ENCODE results near the gene SPSB3. TPM values are rescaled to one million over a fixed set of nuclear protein-coding genes. Genes with fewer than 3 reads are reported as not detected.
A peak's percentile ranks its signal among the peaks of the same experiment; 100 is the strongest.

Gene SPSB3
- total and polyA plus RNA-seq, 9 of the 15 experiments (the other 6 are each of a cell fraction or from before 2014, with no cell fraction given): 0.39 to 37.4 (median 7.1) TPM

GRCh38 chr16:1771864-1772361 lies 10.5 kb downstream of the SPSB3 start (continued):
- no peak for TF ChIP-seq PCBP2 (IDR thresholded peaks at IDR 0.05; ENCODE audit: low read depth, low read length, poor library complexity, severe bottlenecking)
- TF ChIP-seq FOXP1 (CRISPR knock-in tag; IDR thresholded peaks at IDR 0.05): no peak
- TF ChIP-seq NFIC (IDR thresholded peaks at IDR 0.05): no peak
- TF ChIP-seq, protein P1, sequence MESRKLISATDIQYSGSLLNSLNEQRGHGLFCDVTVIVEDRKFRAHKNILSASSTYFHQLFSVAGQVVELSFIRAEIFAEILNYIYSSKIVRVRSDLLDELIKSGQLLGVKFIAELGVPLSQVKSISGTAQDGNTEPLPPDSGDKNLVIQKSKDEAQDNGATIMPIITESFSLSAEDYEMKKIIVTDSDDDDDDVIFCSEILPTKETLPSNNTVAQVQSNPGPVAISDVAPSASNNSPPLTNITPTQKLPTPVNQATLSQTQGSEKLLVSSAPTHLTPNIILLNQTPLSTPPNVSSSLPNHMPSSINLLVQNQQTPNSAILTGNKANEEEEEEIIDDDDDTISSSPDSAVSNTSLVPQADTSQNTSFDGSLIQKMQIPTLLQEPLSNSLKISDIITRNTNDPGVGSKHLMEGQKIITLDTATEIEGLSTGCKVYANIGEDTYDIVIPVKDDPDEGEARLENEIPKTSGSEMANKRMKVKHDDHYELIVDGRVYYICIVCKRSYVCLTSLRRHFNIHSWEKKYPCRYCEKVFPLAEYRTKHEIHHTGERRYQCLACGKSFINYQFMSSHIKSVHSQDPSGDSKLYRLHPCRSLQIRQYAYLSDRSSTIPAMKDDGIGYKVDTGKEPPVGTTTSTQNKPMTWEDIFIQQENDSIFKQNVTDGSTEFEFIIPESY (CRISPR knock-in tag; IDR thresholded peaks at IDR 0.05): no peak
- TF ChIP-seq MIER1 (IDR thresholded peaks at IDR 0.05; ENCODE audit: low read depth): no peak
- TF ChIP-seq ILK (tag; IDR thresholded peaks at IDR 0.05; ENCODE audit: borderline replicate concordance, low read depth): no peak
- TF ChIP-seq RBM17 (IDR thresholded peaks at IDR 0.05; ENCODE audit: borderline replicate concordance, low read depth, low read length): no peak
- no peak for TF ChIP-seq ZNF318 (IDR thresholded peaks at IDR 0.05; ENCODE audit: borderline replicate concordance in 1 of 2, low read depth in 1 of 2)
- TF ChIP-seq, protein P2, sequence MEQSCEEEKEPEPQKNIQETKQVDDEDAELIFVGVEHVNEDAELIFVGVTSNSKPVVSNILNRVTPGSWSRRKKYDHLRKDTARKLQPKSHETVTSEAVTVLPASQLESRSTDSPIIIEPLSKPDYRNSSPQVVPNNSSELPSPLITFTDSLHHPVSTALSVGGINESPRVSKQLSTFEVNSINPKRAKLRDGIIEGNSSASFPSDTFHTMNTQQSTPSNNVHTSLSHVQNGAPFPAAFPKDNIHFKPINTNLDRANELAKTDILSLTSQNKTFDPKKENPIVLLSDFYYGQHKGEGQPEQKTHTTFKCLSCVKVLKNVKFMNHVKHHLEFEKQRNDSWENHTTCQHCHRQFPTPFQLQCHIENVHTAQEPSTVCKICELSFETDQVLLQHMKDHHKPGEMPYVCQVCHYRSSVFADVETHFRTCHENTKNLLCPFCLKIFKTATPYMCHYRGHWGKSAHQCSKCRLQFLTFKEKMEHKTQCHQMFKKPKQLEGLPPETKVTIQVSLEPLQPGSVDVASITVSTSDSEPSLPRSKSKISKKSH (CRISPR knock-in tag; IDR thresholded peaks at IDR 0.05): no peak
- no peak for TF ChIP-seq DMBX1 (CRISPR knock-in tag; IDR thresholded peaks at IDR 0.05; ENCODE audit: borderline replicate concordance)
- no peak for TF ChIP-seq PATZ1 (CRISPR knock-in tag; IDR thresholded peaks at IDR 0.05; ENCODE audit: borderline replicate concordance)
- no peak for TF ChIP-seq ZNF3 (CRISPR knock-in tag; IDR thresholded peaks at IDR 0.05)
- TF ChIP-seq PHF20 (IDR thresholded peaks at IDR 0.05; ENCODE audit: partially characterized antibody): peak; percentile 7

Data from K562 (cell line).